ENCODE data around the gene KIF27.
"Not testable (repeated sequence)": the region's sequence is repeated elsewhere in the genome, so short reads cannot be mapped to it uniquely, and the experiment has no call there.

KIF27 gene

GRCh38 chr9:83930881-83931280 is 9.6 kb upstream of the KIF27 start:
- no peak for DNase-seq

- DNase-seq, result no peak
Observed at GRCh38 chr9:83927591-83927990, 6.4 kb upstream of the KIF27 start.

GRCh38 chr9:83920469-83920926 is 734 bp downstream of the KIF27 start:
- DNase-seq, result no peak

DNA sequence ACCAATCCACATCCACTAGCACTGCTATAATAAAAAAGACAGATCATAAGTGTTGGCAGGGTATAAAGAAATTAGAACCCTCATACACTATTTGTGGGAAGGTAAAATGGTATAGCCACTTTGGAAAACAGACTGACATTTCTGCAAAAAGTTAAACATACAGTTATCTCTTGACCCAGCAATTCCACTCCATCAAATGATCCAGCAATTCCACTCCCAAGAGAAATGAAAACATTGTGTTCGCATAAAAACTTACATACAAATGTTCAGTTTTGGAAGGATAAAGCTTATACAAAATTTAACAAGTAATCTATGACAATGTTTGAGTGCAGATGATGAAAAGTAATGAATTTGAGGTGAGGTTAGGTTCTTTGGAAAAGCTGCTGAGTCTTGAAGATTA is 2.1 kb downstream of the KIF27 start:
- no peak for DNase-seq

- DNase-seq, result not testable (repeated sequence)
Observed at GRCh38 chr9:83912194-83912593, 9.0 kb downstream of the KIF27 start.

- no peak for DNase-seq
Observed at GRCh38 chr9:83906144-83906543, 15.1 kb downstream of the KIF27 start.

DNA sequence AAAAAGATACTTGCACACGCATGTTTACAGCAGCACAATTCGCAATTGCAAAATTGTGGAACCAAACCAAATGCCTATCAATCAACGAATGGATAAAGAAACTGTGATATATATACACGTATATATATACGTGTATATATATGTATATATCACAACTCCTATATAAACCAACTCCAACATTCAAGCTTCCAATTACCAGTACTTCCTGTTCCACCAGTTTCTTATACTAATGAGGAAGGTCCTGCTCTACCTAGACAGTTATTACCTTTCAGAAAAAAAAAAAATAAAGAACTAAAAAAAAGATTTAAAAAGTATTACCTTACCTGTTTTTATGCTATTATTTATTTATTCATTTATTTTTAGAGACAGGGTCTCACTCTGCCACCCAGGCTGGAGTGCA is 20.6 kb downstream of the KIF27 start:
- DNase-seq, result not testable (repeated sequence)

DNA sequence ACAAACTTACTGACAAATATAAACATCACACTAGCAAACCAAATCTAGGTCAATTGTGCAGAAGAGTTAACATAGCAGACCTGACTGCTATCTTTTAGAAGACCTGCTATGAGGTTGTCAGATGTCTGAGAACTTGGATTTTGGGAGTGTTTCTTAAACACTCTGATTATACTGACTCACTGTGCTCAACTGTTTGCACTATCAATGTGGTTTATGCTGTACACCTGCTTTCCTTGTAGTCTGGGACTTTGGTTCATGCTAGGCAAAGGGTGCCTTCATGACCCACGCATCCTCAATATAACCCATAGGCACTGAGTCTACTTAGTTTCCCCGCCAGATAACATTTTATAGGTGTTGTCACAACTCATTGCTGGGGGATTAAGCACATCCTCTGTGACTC is 26.9 kb downstream of the KIF27 start:
- not testable (repeated sequence) for DNase-seq

- not testable (repeated sequence) for DNase-seq
Observed at GRCh38 chr9:83886498-83886897, 34.7 kb downstream of the KIF27 start.

GRCh38 chr9:83885559-83886240 is 35.5 kb downstream of the KIF27 start:
- DNase-seq, result not testable (repeated sequence)

- not testable (repeated sequence) for DNase-seq
Observed at GRCh38 chr9:83881687-83882408, 39.4 kb downstream of the KIF27 start.

- DNase-seq, result not testable (repeated sequence)
Observed at GRCh38 chr9:83875559-83875958, 45.7 kb downstream of the KIF27 start.

DNA sequence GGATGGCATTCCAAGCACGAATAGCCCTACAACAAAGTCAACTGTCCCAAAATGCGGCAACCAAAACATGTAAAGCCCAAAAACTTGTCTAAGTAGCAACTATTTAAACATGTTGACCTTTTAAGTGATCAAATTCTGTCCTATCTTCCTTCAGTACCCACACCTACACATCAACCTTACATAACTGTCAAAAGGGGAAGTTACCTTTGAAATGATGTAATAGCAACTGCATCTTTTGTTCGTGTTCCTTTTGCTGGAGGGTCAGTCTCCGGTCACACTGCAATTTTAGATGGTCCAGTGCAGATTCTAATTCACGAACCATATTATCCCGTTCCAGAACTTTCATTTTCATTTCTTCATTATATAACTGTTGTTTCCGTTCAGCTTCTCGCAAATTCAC is 71.3 kb downstream of the KIF27 start:
- DNase-seq, result not testable (repeated sequence)

GRCh38 chr9:83837070-83837643 is 84.1 kb downstream of the KIF27 start:
- not testable (repeated sequence) for DNase-seq

DNA sequence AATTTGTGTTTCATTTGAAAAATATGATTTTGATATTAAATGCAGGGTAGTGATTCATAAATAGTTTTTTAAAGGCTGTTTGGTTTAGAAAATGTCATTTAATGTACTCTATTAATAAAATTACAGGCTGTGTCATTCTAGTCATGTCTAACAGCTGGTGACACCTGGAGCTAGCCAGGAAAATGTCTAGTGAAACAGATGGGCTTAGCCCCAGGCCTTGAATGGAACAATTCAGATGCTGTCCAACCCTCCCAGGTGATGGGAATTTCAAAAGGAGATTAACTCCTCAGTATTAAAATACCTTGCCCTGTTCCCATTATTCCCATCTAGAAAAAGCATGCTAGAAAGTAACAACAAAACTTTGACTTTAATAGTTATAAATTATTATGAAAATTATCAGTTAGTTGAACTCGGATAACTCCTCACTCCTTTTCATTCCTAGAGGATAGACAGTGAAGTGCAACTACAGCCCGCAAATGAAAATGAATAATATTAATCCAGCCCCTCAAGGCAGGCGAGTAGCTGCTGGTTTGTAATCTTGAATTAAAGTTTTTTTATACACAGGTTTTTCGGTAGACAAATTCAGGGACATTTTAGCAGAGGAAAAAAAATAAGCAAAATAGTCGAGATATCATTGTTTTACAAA is 90.7 kb downstream of the KIF27 start:
- DNase-seq, result not testable (repeated sequence)

DNA sequence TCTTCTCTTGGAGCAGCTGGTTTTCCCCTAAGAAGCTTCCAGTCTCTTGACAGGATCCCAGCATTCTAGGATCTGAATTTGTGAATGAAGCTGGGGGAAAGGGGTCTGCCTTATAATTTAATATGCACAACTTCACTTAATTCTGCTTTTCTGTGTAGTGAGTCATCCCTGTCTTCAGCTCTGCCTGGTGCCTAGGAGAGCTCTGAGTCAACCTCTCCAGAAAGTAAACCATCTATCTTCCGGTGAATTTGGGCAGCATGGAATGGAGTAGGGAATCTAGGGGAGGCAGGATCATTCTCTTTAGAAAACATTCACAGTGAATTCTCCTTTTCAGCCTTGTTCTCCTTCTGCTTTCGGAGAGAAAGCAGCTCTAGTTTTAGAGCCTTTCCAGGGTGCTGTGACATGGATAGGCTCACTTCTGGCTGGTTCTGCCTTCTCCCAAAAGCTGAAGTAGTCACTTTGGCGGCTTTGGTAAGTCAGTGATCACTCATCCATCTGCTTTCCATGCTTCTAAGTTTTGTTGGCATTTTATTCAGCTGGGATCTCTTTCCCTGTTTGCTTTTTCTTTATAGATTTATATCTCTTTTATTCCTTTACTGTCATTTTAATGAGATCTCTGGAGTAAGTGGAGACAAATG is 96.1 kb downstream of the KIF27 start:
- DNase-seq, result not testable (repeated sequence)

GRCh38 chr9:83817356-83818278 is 103.6 kb downstream of the KIF27 start, which contains the start of gene GKAP1:
Gene GKAP1 (minus strand): TSS chr9:83817769. CDS start chr9:83806517, 11,252 bp downstream.
- DNase-seq, result peak; percentile 71

DNA sequence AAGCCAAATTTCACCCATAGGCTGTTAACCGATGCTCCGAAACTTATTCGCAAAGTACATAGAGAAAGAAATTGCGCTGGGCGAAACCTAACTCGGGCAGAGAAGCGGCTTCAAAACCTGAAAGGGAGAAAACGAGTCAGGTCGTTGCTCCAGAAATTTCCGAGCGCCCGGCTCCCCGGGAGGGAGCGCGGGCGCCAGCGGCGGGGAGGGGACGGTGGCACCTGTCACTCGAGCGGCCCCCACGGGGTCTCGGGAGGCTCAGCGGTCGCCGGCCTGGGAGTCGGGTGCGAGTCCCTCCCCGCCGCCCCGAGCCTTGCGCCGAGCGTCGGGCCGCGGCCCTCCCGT is 104.2 kb downstream of the KIF27 start:
- peak; percentile 15 for DNase-seq

- DNase-seq, result not testable (repeated sequence)
Observed at GRCh38 chr9:83815120-83815519, 106.1 kb downstream of the KIF27 start.

- DNase-seq, result not testable (repeated sequence)
Observed at GRCh38 chr9:83809213-83809612, 112.0 kb downstream of the KIF27 start.

DNA sequence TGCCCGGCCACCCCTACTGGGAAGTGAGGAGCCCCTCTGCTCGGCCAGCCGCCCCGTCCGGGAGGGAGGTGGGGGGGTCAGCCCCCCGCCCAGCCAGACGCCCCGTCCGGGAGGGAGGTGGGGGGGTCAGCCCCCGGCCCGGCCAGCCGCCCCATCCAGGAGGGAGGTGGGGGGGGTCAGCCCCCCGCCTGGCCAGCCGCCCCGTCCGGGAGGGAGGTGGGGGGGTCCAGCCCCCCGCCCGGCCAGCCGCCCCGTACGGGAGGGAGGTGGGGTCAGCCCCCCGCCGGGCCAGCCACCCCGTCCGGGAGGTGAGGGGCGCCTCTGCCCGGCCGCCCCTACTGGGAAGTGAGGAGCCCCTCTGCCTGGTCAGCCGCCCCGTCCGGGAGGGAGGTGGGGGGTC is 116.8 kb downstream of the KIF27 start:
- DNase-seq, result not testable (repeated sequence)

DNA sequence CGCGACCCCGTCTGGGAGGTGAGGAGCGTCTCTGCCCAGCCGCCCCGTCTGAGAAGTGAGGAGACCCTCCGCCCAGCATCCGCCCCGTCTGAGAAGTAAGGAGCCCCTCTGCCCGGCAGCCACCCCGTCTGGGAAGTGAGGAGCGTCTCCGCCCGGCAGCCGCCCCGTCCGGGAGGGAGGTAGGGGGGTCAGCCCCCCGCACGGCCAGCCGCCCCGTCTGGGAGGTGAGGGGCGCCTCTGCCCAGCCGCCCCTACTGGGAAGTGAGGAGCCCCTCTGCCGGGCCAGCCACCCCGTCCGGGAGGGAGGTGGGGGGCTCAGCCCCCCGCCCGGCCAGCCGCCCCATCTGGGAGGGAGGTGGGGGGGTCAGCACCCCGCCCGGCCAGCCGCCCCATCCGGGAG is 117.3 kb downstream of the KIF27 start:
- DNase-seq, result not testable (repeated sequence)

All from stimulated activated CD4-positive, alpha-beta T cell treated with anti-CD3 and anti-CD28 coated beads, Interleukin-1b, Interleukin-23, amount 100 ng/mL, for 48 hours (primary cell).